GM12865 (cell line): Measurements from ENCODE around the gene FRAS1.

ENCODE experiments used
- DNase-seq: peaks from one replicate; pipeline ENCODE4 v3.0.0; 2010; ENCODE audit warnings: low read depth
- H3K4me3 ChIP-seq: 2 replicates; pipeline ENCODE4 v1.5.1; 2011; ENCODE audit warnings: mild to moderate bottlenecking, low read depth, low read length, control low read depth
- CTCF ChIP-seq: IDR thresholded peaks from 2 replicates; pipeline ENCODE4 v1.5.1; 2011; ENCODE audit warnings: low read length, control low read depth, low read depth, inconsistent platforms; ENCODE audit not compliant: insufficient read depth; ENCODE audit errors: missing control alignments

FRAS1 gene

GRCh38 chr4:78379040-78379439 lies 321.9 kb downstream of the FRAS1 start:
- DNase-seq: no peak
- H3K4me3 ChIP-seq: no peak overlapping the region
- TF ChIP-seq CTCF: no peak

- TF ChIP-seq CTCF: no peak
- DNase-seq: no peak
- no peak overlapping the region for H3K4me3 ChIP-seq
These were observed 323.0 kb downstream of the FRAS1 start for GRCh38 chr4:78379991-78380729.

GRCh38 chr4:78386679-78387078 lies 329.6 kb downstream of the FRAS1 start:
- no peak for TF ChIP-seq CTCF
- DNase-seq: no peak
- H3K4me3 ChIP-seq: no peak overlapping the region

- TF ChIP-seq CTCF: no peak
- DNase-seq: no peak
- no peak overlapping the region for H3K4me3 ChIP-seq
These were observed 338.5 kb downstream of the FRAS1 start for GRCh38 chr4:78395642-78396041.

- DNase-seq: no peak
- no peak overlapping the region for H3K4me3 ChIP-seq
- TF ChIP-seq CTCF: no peak
These were observed 339.6 kb downstream of the FRAS1 start for GRCh38 chr4:78396613-78397291.

GRCh38 chr4:78397292-78397630 lies 340.1 kb downstream of the FRAS1 start:
- H3K4me3 ChIP-seq: no peak overlapping the region
- no peak for TF ChIP-seq CTCF
- DNase-seq: no peak
